NT2/D1 (cell line): ENCODE results near the gene SUGP2.

Experiments
- DNase-seq: peaks from one replicate; pipeline ENCODE4 v3.0.0-alpha.2; 2011; ENCODE audit warnings: low read depth, low spot score
- H3K27me3 ChIP-seq: 2 replicates; pipeline ENCODE4 v1.6.0; 2011; ENCODE audit warnings: mild to moderate bottlenecking; ENCODE audit not compliant: insufficient read length, insufficient read depth
- H3K36me3 ChIP-seq: 2 replicates; pipeline ENCODE4 v1.6.1; 2011; ENCODE audit warnings: mild to moderate bottlenecking, low read length, mixed read lengths; ENCODE audit not compliant: insufficient read depth, insufficient read length
- H3K4me1 ChIP-seq: 2 replicates; pipeline ENCODE4 v1.5.1; 2011; ENCODE audit not compliant: insufficient read depth, insufficient read length
- H3K4me3 ChIP-seq: 2 replicates; pipeline ENCODE4 v1.5.1; 2011; ENCODE audit warnings: low read depth; ENCODE audit not compliant: insufficient read length
- H3K9ac ChIP-seq: 2 replicates; pipeline ENCODE4 v1.6.0; 2011; ENCODE audit warnings: low read depth; ENCODE audit not compliant: insufficient read length
- H3K9me3 ChIP-seq: 2 replicates; pipeline ENCODE4 v1.5.1; 2011; ENCODE audit warnings: mild to moderate bottlenecking, low read length; ENCODE audit not compliant: insufficient read depth
- SUZ12 ChIP-seq: IDR thresholded peaks from 2 replicates; pipeline ENCODE4 v1.6.1; 2011; ENCODE audit not compliant: insufficient read length, insufficient read depth; ENCODE audit errors: extremely low read depth
- YY1 ChIP-seq: IDR thresholded peaks from 2 replicates; pipeline ENCODE4 v1.6.1; 2011; ENCODE audit not compliant: insufficient read length, insufficient read depth
- ZNF274 ChIP-seq: IDR thresholded peaks from 2 replicates; pipeline ENCODE4 v1.6.1; 2011; ENCODE audit warnings: mild to moderate bottlenecking, low read depth, low read length

Gene SUGP2

DNA sequence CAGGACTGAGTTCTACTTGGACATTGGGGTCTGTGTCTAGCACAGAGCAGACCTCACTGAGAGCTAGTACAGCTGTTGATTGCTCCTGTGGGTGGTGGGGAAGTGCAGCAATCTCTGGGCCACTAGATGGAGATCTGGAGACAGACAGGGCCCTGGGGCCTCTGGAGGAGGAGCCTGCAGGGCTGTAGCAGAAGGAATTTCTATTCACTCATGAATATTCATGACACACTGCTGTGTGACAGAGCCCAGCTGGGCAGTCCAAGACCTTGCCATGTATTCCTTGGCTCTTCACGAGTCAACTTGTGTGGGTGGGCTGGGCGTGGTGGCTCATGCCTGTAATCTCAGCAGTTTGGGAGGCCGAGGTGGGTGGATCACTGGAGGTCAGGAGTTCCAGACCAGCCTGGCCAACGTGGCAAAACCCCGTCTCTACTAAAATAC lies 37.5 kb downstream of the SUGP2 start:
- peak; percentile 80 for DNase-seq
- H3K9me3 ChIP-seq: no peaks in the 10 kb centered on the region
- peaks cover 7% of the 10 kb centered on the region for H3K4me1 ChIP-seq
- TF ChIP-seq YY1: no peak
- TF ChIP-seq ZNF274: no peak
- no peak for TF ChIP-seq SUZ12
- peak overlapping the region; percentile 62 for H3K9ac ChIP-seq
- no peaks in the 10 kb centered on the region for H3K27me3 ChIP-seq
- no peak overlapping the region for H3K4me3 ChIP-seq
- H3K36me3 ChIP-seq: peaks cover 85% of the 10 kb centered on the region

DNA sequence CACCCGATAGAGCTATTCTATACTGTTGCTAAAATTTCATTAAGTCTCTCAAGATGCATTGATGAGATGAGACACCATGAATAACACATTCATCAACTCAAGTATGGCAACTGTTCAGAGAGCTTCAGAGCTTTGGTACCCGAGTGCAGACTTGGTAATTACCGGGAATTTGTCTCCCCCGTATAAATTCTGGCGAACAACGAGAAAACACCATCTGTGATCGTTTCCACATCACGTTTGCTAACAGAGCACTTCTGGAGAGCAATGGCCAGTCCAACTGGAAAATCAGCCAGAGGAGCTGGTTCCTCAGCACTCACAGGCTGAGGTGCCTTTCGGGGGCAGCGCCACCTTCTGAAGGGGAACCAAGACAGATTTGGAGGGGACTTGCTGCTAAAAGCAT lies 40.2 kb downstream of the SUGP2 start:
- Histone ChIP-seq H3K27me3 (no peaks in the 10 kb centered on the region), H3K36me3 (peaks cover 69% of the 10 kb centered on the region), H3K4me1 (peaks cover 11% of the 10 kb centered on the region), H3K4me3 (no peak overlapping the region), H3K9me3 (no peaks in the 10 kb centered on the region), H3K9ac (no peak overlapping the region)
- no peak for DNase-seq
- TF ChIP-seq ZNF274 (no peak), YY1 (no peak), SUZ12 (no peak)

DNA sequence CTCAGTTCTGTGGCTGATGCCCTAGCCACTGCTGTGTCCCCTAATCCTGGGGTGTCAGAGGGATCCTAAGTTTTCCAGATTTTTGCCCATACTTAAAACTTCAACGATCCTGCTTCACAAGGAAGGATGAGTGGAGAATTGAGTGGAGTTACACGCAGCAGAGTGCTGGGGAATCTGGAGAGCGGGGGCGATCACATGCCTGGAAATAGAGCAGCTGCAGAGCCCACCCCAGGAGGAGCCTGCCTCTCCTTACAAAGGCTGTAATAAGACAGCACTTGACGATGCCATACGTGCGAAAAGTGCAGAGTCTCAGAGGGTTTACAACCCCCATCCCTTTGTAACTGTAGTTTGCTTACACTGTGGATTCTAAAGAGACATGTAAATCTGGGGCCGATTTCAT lies 40.6 kb downstream of the SUGP2 start:
- DNase-seq: no peak
- Histone ChIP-seq H3K4me3 (no peak overlapping the region), H3K9me3 (no peaks in the 10 kb centered on the region), H3K4me1 (peaks cover 11% of the 10 kb centered on the region), H3K36me3 (peaks cover 65% of the 10 kb centered on the region), H3K27me3 (no peaks in the 10 kb centered on the region), H3K9ac (no peak overlapping the region)
- TF ChIP-seq ZNF274 (no peak), YY1 (no peak), SUZ12 (no peak)

- Histone ChIP-seq H3K27me3 (no peaks in the 10 kb centered on the region), H3K36me3 (peaks cover 56% of the 10 kb centered on the region), H3K4me1 (peaks cover 12% of the 10 kb centered on the region), H3K4me3 (no peak overlapping the region), H3K9ac (no peak overlapping the region), H3K9me3 (no peaks in the 10 kb centered on the region)
- DNase-seq: no peak
- TF ChIP-seq ZNF274 (no peak), YY1 (no peak), SUZ12 (no peak)
Observed at GRCh38 chr19:18991468-18991867, 41.8 kb downstream of the SUGP2 start.

GRCh38 chr19:18991006-18991405 lies 42.3 kb downstream of the SUGP2 start:
- H3K27me3 ChIP-seq: no peaks in the 10 kb centered on the region
- H3K9me3 ChIP-seq: no peaks in the 10 kb centered on the region
- H3K4me1 ChIP-seq: peaks cover 13% of the 10 kb centered on the region
- no peak overlapping the region for H3K4me3 ChIP-seq
- no peak overlapping the region for H3K9ac ChIP-seq
- peaks cover 54% of the 10 kb centered on the region for H3K36me3 ChIP-seq
- TF ChIP-seq SUZ12: no peak
- no peak for TF ChIP-seq YY1
- TF ChIP-seq ZNF274: no peak
- no peak for DNase-seq

GRCh38 chr19:18990128-18990708 lies 43.1 kb downstream of the SUGP2 start:
- no peak for TF ChIP-seq YY1
- no peak for TF ChIP-seq SUZ12
- TF ChIP-seq ZNF274: no peak
- H3K9ac ChIP-seq: peak overlapping the region; percentile 7
- H3K27me3 ChIP-seq: no peaks in the 10 kb centered on the region
- no peaks in the 10 kb centered on the region for H3K9me3 ChIP-seq
- H3K36me3 ChIP-seq: peaks cover 49% of the 10 kb centered on the region
- H3K4me1 ChIP-seq: peaks cover 9% of the 10 kb centered on the region
- H3K4me3 ChIP-seq: no peak overlapping the region
- no peak for DNase-seq

- Histone ChIP-seq H3K27me3 (no peaks in the 10 kb centered on the region), H3K4me1 (peaks cover 6% of the 10 kb centered on the region), H3K36me3 (peaks cover 40% of the 10 kb centered on the region), H3K9ac (no peak overlapping the region), H3K4me3 (no peak overlapping the region), H3K9me3 (no peaks in the 10 kb centered on the region)
- DNase-seq: no peak
- no peak for TF ChIP-seq ZNF274
- TF ChIP-seq SUZ12: no peak
- TF ChIP-seq YY1: no peak
Observed at GRCh38 chr19:18989316-18989715, 44.0 kb downstream of the SUGP2 start.
